GM06990 (cell line): ENCODE data around the gene NEK2.

Experiments used
- DNase-seq: peaks from one replicate; pipeline ENCODE4 v3.0.0-alpha.2; 2011; ENCODE audit not compliant: insufficient read length; ENCODE audit errors: extremely low read depth
- H3K27me3 ChIP-seq: replicated peaks from 2 replicates; pipeline ENCODE4 v1.6.0; 2011; ENCODE audit warnings: low read length; ENCODE audit not compliant: control insufficient read depth, insufficient read depth
- H3K36me3 ChIP-seq: 2 replicates; pipeline ENCODE4 v1.5.1; 2011; ENCODE audit warnings: low read length; ENCODE audit not compliant: control insufficient read depth, insufficient read depth
- H3K4me3 ChIP-seq: replicated peaks from 2 replicates; pipeline ENCODE4 v1.5.1; 2011; ENCODE audit warnings: low read depth, mild to moderate bottlenecking, control low read depth, low read length
- CTCF ChIP-seq: IDR thresholded peaks from 2 replicates; pipeline ENCODE4 v1.5.1; 2011; ENCODE audit warnings: low read length, control low read depth, mild to moderate bottlenecking, inconsistent platforms; ENCODE audit not compliant: insufficient read depth, poor library complexity, severe bottlenecking

The NEK2 gene

GRCh38 chr1:211708006-211708405 is 32.6 kb upstream of the NEK2 start:
- Histone ChIP-seq H3K36me3 (no peaks in the 10 kb centered on the region), H3K4me3 (no peak overlapping the region), H3K27me3 (no peaks in the 10 kb centered on the region; the same call in 1 of the 2 replicates)
- no peak for DNase-seq
- no peak for TF ChIP-seq CTCF

GRCh38 chr1:211705467-211706091 is 30.2 kb upstream of the NEK2 start:
- no peak for TF ChIP-seq CTCF
- DNase-seq: no peak
- Histone ChIP-seq H3K27me3 (no peaks in the 10 kb centered on the region; the same call in 1 of the 2 replicates), H3K36me3 (no peaks in the 10 kb centered on the region), H3K4me3 (no peak overlapping the region)

- TF ChIP-seq CTCF: no peak
- Histone ChIP-seq H3K36me3 (no peaks in the 10 kb centered on the region), H3K27me3 (no peaks in the 10 kb centered on the region; the same call in 1 of the 2 replicates), H3K4me3 (no peak overlapping the region)
- DNase-seq: no peak
These were observed 29.1 kb upstream of the NEK2 start for GRCh38 chr1:211704543-211704942.

- DNase-seq: no peak
- TF ChIP-seq CTCF: no peak
- no peaks in the 10 kb centered on the region for H3K36me3 ChIP-seq
- H3K27me3 ChIP-seq: no peaks in the 10 kb centered on the region; the same call in 1 of the 2 replicates
- no peak overlapping the region for H3K4me3 ChIP-seq
These were observed 28.6 kb upstream of the NEK2 start for GRCh38 chr1:211703812-211704537.

- no peak for DNase-seq
- Histone ChIP-seq H3K36me3 (no peaks in the 10 kb centered on the region), H3K4me3 (no peak overlapping the region), H3K27me3 (no peaks in the 10 kb centered on the region; the same call in 1 of the 2 replicates)
- no peak for TF ChIP-seq CTCF
These were observed 26.3 kb upstream of the NEK2 start for GRCh38 chr1:211701733-211702132.

GRCh38 chr1:211699059-211699458 is 23.6 kb upstream of the NEK2 start:
- no peak overlapping the region for H3K4me3 ChIP-seq
- H3K27me3 ChIP-seq: no peaks in the 10 kb centered on the region
- DNase-seq: no peak
- TF ChIP-seq CTCF: no peak
- H3K36me3 ChIP-seq: no peaks in the 10 kb centered on the region
